ENCODE results near the gene SLC25A13.
"Not testable (repeated sequence)": the region's sequence is repeated elsewhere in the genome, so short reads cannot be mapped to it uniquely, and the experiment has no call there.

SLC25A13 gene

GRCh38 chr7:96321658-96322372, at the start of gene SLC25A13:
SLC25A13 (minus strand) TSS chr7:96322098; CDS start chr7:96321956, 142 bp downstream.
- in situ Hi-C loops (cut with HindIII; ENCODE audit: low sequenced_read_pairs): no loop called here

DNA sequence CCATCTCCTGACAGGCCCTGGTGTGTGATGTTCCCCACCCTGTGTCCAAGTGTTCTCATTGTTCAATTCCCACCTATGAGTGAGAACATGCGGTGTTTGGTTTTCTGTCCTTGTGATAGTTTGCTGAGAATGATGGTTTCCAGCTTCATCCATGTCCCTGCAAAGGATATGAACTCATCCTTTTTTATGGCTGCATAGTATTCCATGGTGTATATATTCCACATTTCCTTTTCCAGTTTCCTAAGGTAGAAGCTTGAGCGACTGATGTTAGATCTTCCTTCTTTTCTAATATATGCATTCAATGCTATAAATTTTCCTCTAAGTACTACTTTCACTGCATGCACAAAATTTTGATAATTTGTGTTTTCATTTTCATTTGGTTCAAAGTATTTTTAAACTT, 44.0 kb upstream of the SLC25A13 start:
- in situ Hi-C loops (cut with HindIII; ENCODE audit: low sequenced_read_pairs): not testable (repeated sequence)

DNA sequence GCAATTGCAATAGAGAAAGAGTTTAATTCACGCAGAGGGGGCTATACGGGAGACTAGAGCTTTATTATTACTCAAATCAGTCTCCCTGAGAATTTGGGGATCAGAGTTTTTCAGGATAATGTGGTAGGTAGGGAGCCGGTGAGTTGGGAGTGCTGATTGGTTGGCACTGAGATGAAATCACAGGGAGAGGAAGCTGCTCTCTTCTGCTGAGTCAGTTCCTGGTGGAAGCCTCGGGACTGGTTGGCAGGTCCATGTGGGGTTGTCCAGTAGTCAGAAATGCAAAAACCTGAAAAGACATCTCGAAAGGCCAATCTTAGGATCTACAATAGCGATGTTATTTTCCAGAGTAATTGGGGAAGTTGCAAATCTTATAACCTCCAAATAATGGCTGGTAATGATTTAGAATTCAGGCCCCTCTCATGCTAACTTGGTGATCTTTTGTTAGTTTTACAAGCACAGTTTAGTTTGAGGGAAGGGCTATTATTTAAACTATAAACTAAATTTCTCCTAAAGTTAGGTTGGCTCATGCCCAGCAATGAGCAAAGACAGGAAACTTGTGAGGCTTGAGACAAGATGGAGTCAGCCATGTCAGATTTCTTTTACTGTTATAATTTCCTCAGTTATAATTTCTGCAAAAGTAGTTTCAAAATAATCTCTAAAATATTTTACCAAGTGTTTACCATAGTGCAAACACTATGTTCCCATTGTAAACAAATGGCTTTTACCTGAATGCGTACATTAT, 39.4 kb upstream of the SLC25A13 start:
- in situ Hi-C loops (cut with HindIII; ENCODE audit: low sequenced_read_pairs): no loop called here

DNA sequence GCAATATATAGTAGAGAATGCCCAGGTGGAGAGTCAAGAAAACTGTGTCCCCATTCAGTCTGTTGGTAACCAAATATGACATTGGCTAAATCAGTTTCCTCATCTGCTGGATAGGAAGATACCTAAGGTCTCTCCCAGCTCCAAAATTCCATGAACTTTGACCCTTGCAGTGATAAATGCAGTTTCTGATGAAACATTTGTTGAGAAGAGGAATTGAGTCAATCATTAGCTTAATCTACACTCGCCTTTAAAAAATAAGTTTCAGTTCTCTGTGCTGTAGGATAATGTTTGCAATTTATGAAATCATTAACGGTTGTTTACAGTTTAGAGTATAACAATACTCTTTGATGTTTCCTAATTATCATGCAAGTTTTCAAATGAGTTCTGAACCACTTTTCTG, 38.0 kb upstream of the SLC25A13 start:
- in situ Hi-C loops (cut with HindIII; ENCODE audit: low sequenced_read_pairs): no loop called here

- in situ Hi-C loops (cut with HindIII; ENCODE audit: low sequenced_read_pairs): not testable (repeated sequence)
Measured at GRCh38 chr7:96358236-96358971, 36.5 kb upstream of the SLC25A13 start.

- in situ Hi-C loops (cut with HindIII; ENCODE audit: low sequenced_read_pairs): no loop called here
Measured at GRCh38 chr7:96355990-96356506, 34.1 kb upstream of the SLC25A13 start.

DNA sequence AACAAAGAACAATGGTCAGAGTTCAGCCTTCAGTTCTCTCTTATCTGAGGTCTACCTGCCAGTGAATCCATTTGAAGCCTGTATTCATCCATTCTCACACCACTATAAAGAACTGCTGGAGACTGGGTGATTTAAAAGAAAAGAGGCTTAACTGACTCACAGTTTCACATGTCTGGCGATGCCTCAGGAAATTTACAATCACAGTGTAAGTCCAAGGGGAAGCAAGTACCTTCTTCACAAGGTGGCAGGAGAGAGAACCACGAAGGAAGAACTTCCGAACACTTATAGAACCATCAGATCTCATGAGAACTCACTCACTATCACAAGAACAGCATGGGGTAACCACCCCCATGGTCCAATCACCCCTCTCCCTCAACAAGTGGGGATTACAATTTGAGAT, 33.0 kb upstream of the SLC25A13 start:
- in situ Hi-C loops (cut with HindIII; ENCODE audit: low sequenced_read_pairs): no loop called here

GRCh38 chr7:96349572-96349971, 27.7 kb upstream of the SLC25A13 start:
- in situ Hi-C loops (cut with HindIII; ENCODE audit: low sequenced_read_pairs): no loop called here

GRCh38 chr7:96347471-96347870, 25.6 kb upstream of the SLC25A13 start:
- in situ Hi-C loops (cut with HindIII; ENCODE audit: low sequenced_read_pairs): no loop called here

DNA sequence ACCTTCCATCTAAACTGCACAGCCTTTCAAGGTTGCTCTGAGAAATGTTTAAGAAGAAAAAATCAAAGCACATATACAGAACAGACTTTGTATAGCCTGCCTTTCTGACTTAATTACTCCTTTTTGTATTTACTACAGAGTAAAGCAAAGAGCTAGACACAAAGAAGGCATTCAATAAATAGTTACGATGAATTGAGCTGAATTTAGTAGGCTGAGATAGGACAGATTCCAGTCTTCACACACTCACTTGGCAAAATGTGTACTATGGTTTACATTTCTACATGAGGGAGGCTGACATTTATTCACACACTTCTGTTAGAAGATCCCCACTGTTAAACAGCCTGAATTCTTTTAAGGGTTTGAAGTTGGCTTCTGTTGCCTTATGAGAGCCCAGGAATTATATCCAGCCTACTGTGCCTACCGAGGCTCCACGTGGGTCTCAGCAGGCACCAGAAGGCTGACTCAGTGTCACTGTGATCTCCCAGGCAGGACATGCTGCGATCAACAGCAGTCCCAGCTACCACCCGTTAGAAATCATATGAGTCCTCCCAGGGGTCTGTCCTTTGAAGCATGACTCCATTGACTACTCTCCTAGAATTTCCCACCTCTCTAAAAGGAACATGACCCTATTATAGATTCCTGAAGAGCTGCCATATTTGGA, 24.5 kb upstream of the SLC25A13 start:
- in situ Hi-C loops (cut with HindIII; ENCODE audit: low sequenced_read_pairs): no loop called here

DNA sequence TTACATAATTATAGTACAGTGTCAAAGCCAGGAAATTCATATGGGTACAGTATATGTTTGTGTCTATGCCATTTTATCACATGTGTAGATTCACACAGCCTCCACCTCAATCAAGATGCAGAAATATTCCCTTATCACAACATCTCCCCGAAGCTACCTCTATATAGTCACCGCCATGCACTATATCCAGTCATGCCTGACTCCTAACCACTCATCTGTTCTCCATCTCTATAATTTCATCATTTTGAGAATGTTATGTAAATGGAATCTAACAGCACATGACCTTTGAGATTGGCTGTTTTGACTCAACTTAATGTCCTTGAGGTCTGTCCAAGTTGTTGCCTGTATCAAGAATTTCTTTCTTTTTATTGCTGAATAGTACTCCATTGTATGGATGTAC, 22.3 kb upstream of the SLC25A13 start:
- in situ Hi-C loops (cut with HindIII; ENCODE audit: low sequenced_read_pairs): no loop called here

DNA sequence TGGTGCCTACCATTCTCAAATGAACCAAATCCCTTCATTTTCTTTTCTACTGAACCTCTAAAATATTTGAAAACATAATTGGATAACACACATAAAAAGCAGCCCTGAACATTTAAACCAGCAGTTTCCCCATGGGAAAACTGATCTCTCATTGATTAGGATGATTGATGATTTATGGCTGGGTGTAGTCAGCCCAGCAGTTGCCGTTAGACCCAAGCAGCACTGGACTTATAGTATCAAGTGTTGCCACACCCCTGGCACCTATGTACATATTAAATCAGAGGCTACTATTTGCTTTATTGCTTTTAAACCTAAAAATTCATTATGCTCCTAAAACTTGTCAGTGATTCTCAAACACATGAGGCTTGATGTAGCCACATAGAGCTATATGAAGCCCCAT, 20.2 kb upstream of the SLC25A13 start:
- in situ Hi-C loops (cut with HindIII; ENCODE audit: low sequenced_read_pairs): no loop called here

GRCh38 chr7:96337519-96337918, 15.6 kb upstream of the SLC25A13 start:
- in situ Hi-C loops (cut with HindIII; ENCODE audit: low sequenced_read_pairs): no loop called here

- in situ Hi-C loops (cut with HindIII; ENCODE audit: low sequenced_read_pairs): no loop called here
Measured at GRCh38 chr7:96332325-96332724, 10.4 kb upstream of the SLC25A13 start.

DNA sequence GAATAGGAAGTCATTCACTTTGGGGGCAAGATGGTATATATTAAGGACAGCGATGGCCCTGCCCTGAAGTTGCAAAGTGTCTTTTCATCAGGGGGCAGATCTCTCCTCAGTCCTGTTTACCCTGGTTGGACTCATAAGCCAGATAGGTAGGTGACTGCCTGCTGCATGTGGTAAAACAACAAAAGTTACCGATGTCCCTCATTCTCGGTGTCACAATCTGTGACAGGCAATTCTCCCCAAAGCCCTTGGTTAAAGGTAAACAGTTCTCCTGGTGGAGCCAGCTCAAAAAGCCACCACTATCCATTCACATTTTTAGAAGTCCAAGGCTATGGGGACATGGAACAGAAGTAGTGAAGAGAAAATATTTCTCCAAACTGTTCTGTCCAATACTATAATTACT, 9.9 kb upstream of the SLC25A13 start:
- in situ Hi-C loops (cut with HindIII; ENCODE audit: low sequenced_read_pairs): no loop called here

DNA sequence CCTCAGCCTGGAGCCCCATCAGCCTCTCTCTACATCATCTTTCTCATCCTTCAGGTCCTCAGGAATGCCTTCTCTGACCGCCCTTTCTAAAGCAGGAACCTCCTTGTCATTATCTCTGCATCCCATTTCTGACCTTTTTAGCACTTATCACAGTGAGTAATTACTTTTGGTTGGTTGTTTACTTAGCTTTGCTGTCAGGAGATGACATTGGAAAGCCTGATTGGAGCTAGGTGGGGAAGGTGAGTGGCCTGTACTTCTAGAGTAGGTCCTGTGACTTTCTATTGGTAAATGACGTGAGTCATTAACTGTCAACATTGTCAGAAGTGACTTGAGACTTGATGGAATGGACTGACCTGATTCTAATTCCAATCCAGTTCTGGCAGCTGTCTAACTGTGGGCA, 9.3 kb upstream of the SLC25A13 start:
- in situ Hi-C loops (cut with HindIII; ENCODE audit: low sequenced_read_pairs): no loop called here

DNA sequence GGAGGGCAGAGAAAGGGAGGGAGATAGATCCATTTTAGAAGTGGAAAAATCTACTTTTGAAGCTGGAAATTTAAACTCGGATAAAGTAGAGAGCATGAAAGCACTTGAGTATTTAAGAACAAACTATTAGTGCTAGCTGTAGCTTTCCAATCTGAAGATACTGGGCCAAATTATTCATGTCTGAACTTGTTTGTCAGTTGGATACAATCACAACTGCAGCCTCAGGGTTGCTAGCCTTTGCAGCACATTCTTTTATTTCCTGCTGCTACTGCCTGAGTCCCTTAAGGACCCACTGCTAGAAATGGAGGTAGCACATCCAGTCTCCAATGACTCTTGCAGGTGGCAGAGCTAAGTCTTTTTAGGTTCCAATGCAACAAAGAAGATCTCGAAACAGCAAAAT, 8.3 kb upstream of the SLC25A13 start:
- in situ Hi-C loops (cut with HindIII; ENCODE audit: low sequenced_read_pairs): no loop called here

DNA sequence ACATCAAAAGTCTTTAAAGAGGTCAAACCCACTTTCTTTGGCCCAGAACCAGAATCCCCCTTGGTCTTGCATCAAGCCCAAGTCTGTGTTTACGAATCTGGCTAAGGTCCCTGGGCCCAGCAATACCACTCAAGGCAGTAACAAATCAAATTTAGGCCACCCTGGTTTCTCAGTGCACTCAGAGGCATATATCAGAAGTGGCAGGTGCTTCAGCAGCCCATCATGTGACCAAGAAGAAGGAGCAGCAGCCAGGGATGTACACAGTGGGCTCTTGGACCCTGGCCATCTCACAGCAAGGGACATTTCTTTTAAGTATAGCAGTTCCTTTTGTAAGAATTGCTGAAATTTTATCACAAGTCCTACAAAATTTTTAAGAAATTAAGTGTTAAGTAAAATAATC, 7.3 kb upstream of the SLC25A13 start:
- in situ Hi-C loops (cut with HindIII; ENCODE audit: low sequenced_read_pairs): no loop called here

- in situ Hi-C loops (cut with HindIII; ENCODE audit: low sequenced_read_pairs): no loop called here
Measured at GRCh38 chr7:96328016-96328415, 6.1 kb upstream of the SLC25A13 start.

GRCh38 chr7:96327429-96327828, 5.5 kb upstream of the SLC25A13 start:
- in situ Hi-C loops (cut with HindIII; ENCODE audit: low sequenced_read_pairs): no loop called here

- in situ Hi-C loops (cut with HindIII; ENCODE audit: low sequenced_read_pairs): not testable (repeated sequence)
Measured at GRCh38 chr7:96326752-96327151, 4.9 kb upstream of the SLC25A13 start.
